PFSK-1 (cell line): ENCODE results near the gene ARHGAP42.

Experiments used
- FOXP2 ChIP-seq: optimal IDR thresholded peaks from 2 replicates; pipeline ENCODE3; 2011; ENCODE audit warnings: borderline replicate concordance, control low read depth, inconsistent platforms; ENCODE audit not compliant: insufficient read depth; ENCODE audit errors: extremely low read length, extremely low read depth
- POLR2AphosphoS5 ChIP-seq: IDR thresholded peaks from 2 replicates; pipeline ENCODE4 v1.6.1; 2012; ENCODE audit warnings: low read depth, mild to moderate bottlenecking, control low read depth, low read length, moderate library complexity
- REST ChIP-seq, 2 experiments: IDR thresholded peaks; 2 replicates each; pipeline versions ENCODE4 v1.6.1 to v1.8.0; 2011 to 2012; ENCODE audit warnings: low read depth in 2 of 2, low read length in 2 of 2, control low read depth in 1 of 2, inconsistent platforms in 1 of 2, mild to moderate bottlenecking in 1 of 2, moderate library complexity in 1 of 2; ENCODE audit not compliant: insufficient read depth in 1 of 2
- SIN3A ChIP-seq: IDR thresholded peaks from 2 replicates; pipeline ENCODE4 v1.6.1; 2012; ENCODE audit warnings: mild to moderate bottlenecking, low read length, moderate library complexity, borderline replicate concordance; ENCODE audit not compliant: insufficient read depth
- TAF1 ChIP-seq: IDR thresholded peaks from 2 replicates; pipeline ENCODE4 v1.6.1; 2012; ENCODE audit warnings: low read length, control low read depth, borderline replicate concordance; ENCODE audit not compliant: insufficient read depth

The ARHGAP42 gene

GRCh38 chr11:100673063-100673462 is 14.0 kb upstream of the ARHGAP42 start:
- no peak for TF ChIP-seq FOXP2
- no peak for TF ChIP-seq POLR2AphosphoS5
- TF ChIP-seq SIN3A, result no peak
- TF ChIP-seq REST (IDR thresholded peaks at IDR 0.05; ENCODE audit: insufficient read depth in 1 of 2, low read depth in 2 of 2, low read length in 2 of 2), result no peak
- TF ChIP-seq TAF1, result no peak

GRCh38 chr11:100674212-100674611 is 12.9 kb upstream of the ARHGAP42 start:
- no peak for TF ChIP-seq FOXP2
- TF ChIP-seq POLR2AphosphoS5, result no peak
- no peak for TF ChIP-seq SIN3A
- TF ChIP-seq TAF1, result no peak
- no peak for TF ChIP-seq REST (IDR thresholded peaks at IDR 0.05; ENCODE audit: insufficient read depth in 1 of 2, low read depth in 2 of 2, low read length in 2 of 2)

- no peak for TF ChIP-seq FOXP2
- TF ChIP-seq TAF1, result no peak
- TF ChIP-seq SIN3A, result no peak
Measured at GRCh38 chr11:100675115-100675650, 11.9 kb upstream of the ARHGAP42 start.

GRCh38 chr11:100676901-100677300 is 10.2 kb upstream of the ARHGAP42 start:
- TF ChIP-seq POLR2AphosphoS5, result no peak
- TF ChIP-seq SIN3A, result no peak
- TF ChIP-seq TAF1, result no peak
- no peak for TF ChIP-seq FOXP2
- TF ChIP-seq REST (IDR thresholded peaks at IDR 0.05; ENCODE audit: insufficient read depth in 1 of 2, low read depth in 2 of 2, low read length in 2 of 2), result no peak

GRCh38 chr11:100677796-100678195 is 9.3 kb upstream of the ARHGAP42 start:
- TF ChIP-seq TAF1 (no peak), REST (IDR thresholded peaks at IDR 0.05; ENCODE audit: insufficient read depth in 1 of 2, low read depth in 2 of 2, low read length in 2 of 2) (no peak)
